ENCODE data around the gene SBNO2. TPM values are rescaled to one million over a fixed set of nuclear protein-coding genes. Genes with fewer than 3 reads are reported as not detected.

Gene SBNO2
- total RNA-seq, 1 donor from 2014 or later: 65.5 TPM

DNA sequence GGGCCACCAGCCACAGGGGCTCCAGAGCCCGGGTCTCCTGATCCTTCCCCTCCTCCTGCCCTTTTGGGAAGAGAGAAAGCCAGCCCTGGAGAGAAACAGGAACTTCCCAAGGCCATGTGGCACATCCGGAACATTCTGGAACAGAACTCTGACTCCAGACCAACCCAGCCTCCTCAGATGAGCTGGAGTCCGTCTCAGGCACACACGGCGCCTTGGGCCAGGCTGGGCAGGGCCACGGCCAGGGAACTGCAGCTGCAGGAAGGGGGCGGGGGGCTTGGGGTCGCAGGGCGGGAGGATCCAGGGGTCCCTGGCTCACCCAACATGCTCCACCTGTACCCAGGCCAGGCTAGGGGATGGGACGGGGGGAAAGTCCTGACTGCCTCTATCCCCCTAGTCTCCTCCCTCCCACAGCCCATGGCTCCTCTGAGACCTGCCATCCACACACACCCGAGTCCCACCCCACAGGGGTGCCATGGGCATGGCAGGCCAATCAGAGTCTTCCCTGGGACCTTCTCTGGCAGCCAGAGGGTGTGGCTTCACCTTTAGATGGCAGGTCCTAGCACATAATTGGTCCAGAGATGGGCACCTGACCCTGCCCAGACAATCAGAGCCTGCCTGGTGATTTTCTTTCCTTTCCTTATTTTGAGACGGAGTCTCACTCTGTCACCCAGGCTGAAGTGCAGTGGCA is 22.9 kb downstream of the SBNO2 start:
- peaks cover 2% of the 10 kb centered on the region for H3K4me1 Mint-ChIP-seq (ENCODE audit: low read depth, unreplicated experiment)

DNA sequence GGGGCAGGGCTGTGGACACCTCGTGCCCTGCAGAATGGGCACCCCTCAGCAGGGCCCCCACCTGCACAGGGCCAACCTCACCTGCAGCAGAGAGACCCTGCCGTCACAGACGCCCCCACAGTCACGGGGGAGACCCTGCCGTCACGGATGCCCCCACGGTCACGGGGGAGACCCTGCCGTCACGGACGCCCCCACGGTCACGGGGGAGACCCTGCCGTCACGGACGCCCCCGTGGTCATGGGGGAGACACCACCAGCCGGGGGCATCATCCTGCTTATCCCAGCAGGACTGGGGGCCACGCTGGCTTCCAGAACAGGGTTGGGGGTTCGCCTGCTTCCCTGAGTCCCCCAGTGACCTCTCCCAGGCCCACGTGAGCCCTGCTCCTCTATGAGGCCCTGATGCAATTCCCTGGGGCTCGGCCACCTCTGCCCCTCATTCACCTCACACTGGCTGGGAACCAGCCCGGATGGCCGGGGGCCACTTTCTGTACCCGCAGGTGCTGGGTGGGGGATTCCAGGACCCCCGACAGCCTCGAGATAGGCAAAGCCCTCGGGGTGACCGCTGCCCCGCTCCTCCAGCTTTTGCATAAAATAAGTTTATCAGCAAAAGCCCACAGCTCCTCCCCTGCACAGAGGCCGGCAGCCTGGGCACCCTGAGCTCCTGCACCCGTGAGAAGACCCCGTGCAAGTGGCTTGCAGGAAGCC is 23.6 kb downstream of the SBNO2 start:
- DNase-seq: no peak
- TF ChIP-seq, protein P1, sequence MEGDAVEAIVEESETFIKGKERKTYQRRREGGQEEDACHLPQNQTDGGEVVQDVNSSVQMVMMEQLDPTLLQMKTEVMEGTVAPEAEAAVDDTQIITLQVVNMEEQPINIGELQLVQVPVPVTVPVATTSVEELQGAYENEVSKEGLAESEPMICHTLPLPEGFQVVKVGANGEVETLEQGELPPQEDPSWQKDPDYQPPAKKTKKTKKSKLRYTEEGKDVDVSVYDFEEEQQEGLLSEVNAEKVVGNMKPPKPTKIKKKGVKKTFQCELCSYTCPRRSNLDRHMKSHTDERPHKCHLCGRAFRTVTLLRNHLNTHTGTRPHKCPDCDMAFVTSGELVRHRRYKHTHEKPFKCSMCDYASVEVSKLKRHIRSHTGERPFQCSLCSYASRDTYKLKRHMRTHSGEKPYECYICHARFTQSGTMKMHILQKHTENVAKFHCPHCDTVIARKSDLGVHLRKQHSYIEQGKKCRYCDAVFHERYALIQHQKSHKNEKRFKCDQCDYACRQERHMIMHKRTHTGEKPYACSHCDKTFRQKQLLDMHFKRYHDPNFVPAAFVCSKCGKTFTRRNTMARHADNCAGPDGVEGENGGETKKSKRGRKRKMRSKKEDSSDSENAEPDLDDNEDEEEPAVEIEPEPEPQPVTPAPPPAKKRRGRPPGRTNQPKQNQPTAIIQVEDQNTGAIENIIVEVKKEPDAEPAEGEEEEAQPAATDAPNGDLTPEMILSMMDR (IDR thresholded peaks at IDR 0.05; ENCODE audit: partially characterized antibody, unreplicated experiment): no peak
- Mint-ChIP-seq H3K4me3 (ENCODE audit: unreplicated experiment) (no peak overlapping the region), H3K36me3 (ENCODE audit: unreplicated experiment) (no peaks in the 10 kb centered on the region), H3K9me3 (ENCODE audit: unreplicated experiment) (no peaks in the 10 kb centered on the region), H3K27me3 (ENCODE audit: unreplicated experiment) (peaks cover 5% of the 10 kb centered on the region), H3K27ac (ENCODE audit: unreplicated experiment) (no peak overlapping the region), H3K4me1 (ENCODE audit: low read depth, unreplicated experiment) (peaks cover 2% of the 10 kb centered on the region)

More for the DNA sequence above, 22.9 kb downstream of the SBNO2 start:
- Mint-ChIP-seq H3K36me3 (ENCODE audit: unreplicated experiment) (no peaks in the 10 kb centered on the region), H3K27me3 (ENCODE audit: unreplicated experiment) (peaks cover 2% of the 10 kb centered on the region), H3K9me3 (ENCODE audit: unreplicated experiment) (no peaks in the 10 kb centered on the region), H3K4me3 (ENCODE audit: unreplicated experiment) (no peak overlapping the region), H3K27ac (ENCODE audit: unreplicated experiment) (no peak overlapping the region)
- DNase-seq: no peak
- TF ChIP-seq, protein P1 (IDR thresholded peaks at IDR 0.05; ENCODE audit: partially characterized antibody, unreplicated experiment): no peak

DNA sequence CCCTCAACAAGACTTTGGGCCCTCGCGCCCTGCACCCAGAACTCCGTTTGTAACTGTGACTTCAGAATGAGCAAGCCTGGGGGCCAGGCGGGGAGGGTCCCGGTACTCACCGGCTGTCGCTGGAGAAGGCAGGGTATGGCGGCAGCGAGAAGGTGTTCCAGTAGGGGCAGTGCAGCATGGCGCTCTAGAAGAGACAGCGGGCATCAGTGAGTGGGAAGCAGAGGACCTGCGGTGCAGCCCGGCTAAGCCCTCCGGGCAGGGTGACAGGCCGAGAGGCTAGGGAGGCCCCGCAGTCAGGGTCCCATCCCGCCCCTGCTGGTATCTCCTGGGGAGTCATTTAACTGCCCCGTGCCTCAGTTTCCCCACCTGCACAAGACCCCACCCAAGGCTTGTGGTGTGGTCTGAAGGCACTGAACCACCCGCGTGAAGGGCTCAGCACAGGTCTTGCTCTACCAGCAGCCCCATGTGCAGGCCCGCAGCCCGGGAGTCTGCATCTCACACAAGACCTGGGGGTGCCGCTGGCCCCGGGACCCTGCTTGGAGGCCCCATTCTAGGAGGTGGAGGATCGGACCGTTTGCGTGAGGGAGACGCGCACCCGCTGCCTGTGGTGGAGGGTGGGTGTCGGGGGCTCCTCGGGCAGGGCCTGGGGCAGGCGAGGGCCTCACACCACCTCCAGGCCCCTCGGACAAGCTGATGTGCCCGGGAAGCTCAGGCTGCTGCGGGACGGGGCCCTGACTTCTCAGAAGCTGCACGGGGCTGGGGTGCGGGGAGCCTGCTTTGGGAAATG is 24.6 kb downstream of the SBNO2 start:
- Mint-ChIP-seq H3K27ac (ENCODE audit: unreplicated experiment) (no peak overlapping the region), H3K9me3 (ENCODE audit: unreplicated experiment) (no peaks in the 10 kb centered on the region), H3K27me3 (ENCODE audit: unreplicated experiment) (peaks cover 9% of the 10 kb centered on the region), H3K4me1 (ENCODE audit: low read depth, unreplicated experiment) (peaks cover 6% of the 10 kb centered on the region), H3K4me3 (ENCODE audit: unreplicated experiment) (no peak overlapping the region), H3K36me3 (ENCODE audit: unreplicated experiment) (peaks cover 6% of the 10 kb centered on the region)
- no peak for DNase-seq
- TF ChIP-seq, protein P1 (IDR thresholded peaks at IDR 0.05; ENCODE audit: partially characterized antibody, unreplicated experiment): no peak

DNA sequence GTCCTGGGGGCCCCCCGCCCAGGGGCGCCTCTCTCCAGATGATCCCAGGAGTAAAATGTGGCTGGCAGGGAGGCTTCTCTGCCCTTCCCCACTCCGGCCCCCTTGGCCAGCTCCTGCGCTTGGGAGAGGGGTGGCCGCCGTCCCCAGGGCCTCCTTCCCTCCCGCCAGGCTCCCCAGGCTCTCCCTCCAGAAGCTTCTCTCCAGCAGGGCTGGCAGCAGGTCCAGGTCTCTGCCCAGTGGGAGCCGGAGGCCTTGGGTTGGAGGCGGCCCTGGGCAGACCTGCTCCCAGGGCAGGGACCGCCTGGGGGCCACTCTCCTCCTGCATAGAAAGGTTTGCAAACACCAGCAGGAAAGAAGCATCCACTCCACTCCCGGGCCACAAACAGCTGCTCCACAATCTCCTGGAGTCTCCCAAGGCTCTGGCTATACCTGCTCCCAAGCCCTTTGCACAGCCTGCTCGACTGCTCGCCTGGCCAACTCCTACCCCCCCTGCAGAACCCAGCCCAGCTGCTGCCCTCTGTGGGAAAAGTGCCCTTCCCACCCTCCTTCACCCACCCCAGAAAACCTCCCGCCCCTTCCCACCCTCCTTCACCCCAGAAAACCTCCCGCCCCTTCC is 26.0 kb downstream of the SBNO2 start:
- TF ChIP-seq, protein P1 (IDR thresholded peaks at IDR 0.05; ENCODE audit: partially characterized antibody, unreplicated experiment): no peak
- peaks cover 4% of the 10 kb centered on the region for H3K9me3 Mint-ChIP-seq (ENCODE audit: unreplicated experiment)
- peaks cover 11% of the 10 kb centered on the region for H3K27me3 Mint-ChIP-seq (ENCODE audit: unreplicated experiment)
- peaks cover 8% of the 10 kb centered on the region for H3K4me1 Mint-ChIP-seq (ENCODE audit: low read depth, unreplicated experiment)
- no peak overlapping the region for H3K27ac Mint-ChIP-seq (ENCODE audit: unreplicated experiment)
- DNase-seq: no peak
- no peak overlapping the region for H3K4me3 Mint-ChIP-seq (ENCODE audit: unreplicated experiment)
- peaks cover 11% of the 10 kb centered on the region for H3K36me3 Mint-ChIP-seq (ENCODE audit: unreplicated experiment)
